CD14-positive monocyte (primary cell): ENCODE measurements around the gene IGF2BP2. TPM values are rescaled to one million over a fixed set of nuclear protein-coding genes. Genes with fewer than 3 reads are reported as not detected.

ENCODE experiments used
- DNase-seq, 3 donors: peaks; one replicate each; pipeline ENCODE4 v3.0.0-alpha.2; 2011 to 2022
- H2AFZ ChIP-seq: 2 replicates; pipeline ENCODE4 v1.6.0; 2012; ENCODE audit warnings: mild to moderate bottlenecking, low read depth, low read length, inconsistent platforms; ENCODE audit not compliant: insufficient read depth, poor library complexity, severe bottlenecking
- H3K27ac ChIP-seq, 2 donors: 1 replicate in 1 of 2; 2 replicates in 1 of 2; pipeline ENCODE4 v1.5.1; 2012 to 2013; ENCODE audit warnings: low read length in 2 of 2, control low read depth in 1 of 2, inconsistent platforms in 1 of 2, low read depth in 1 of 2, mild to moderate bottlenecking in 1 of 2
- H3K27me3 ChIP-seq, 2 donors: one replicate each; pipeline versions ENCODE4 v1.6.0 to v1.6.1; 2011 to 2013; ENCODE audit warnings: low read length in 2 of 2; ENCODE audit not compliant: control insufficient read depth in 2 of 2, insufficient read depth in 2 of 2
- H3K36me3 ChIP-seq, 2 donors: replicated peaks in 1 of 2; 1 replicate in 1 of 2; 2 replicates in 1 of 2; pipeline versions ENCODE4 v1.5.1 to v1.6.1; 2012 to 2013; ENCODE audit warnings: low read length in 2 of 2, control low read depth in 1 of 2, inconsistent platforms in 1 of 2, mild to moderate bottlenecking in 1 of 2; ENCODE audit not compliant: insufficient read depth in 2 of 2, control insufficient read depth in 1 of 2
- H3K4me1 ChIP-seq, 2 donors: 1 replicate in 1 of 2; 2 replicates in 1 of 2; pipeline versions ENCODE4 v1.5.1 to v1.6.1; 2012 to 2013; ENCODE audit warnings: low read length in 2 of 2, control low read depth in 1 of 2, inconsistent platforms in 1 of 2, mild to moderate bottlenecking in 1 of 2, moderate library complexity in 1 of 2; ENCODE audit not compliant: insufficient read depth in 2 of 2, control insufficient read depth in 1 of 2
- H3K4me2 ChIP-seq: replicated peaks from 2 replicates; pipeline ENCODE3; 2012; ENCODE audit warnings: low read length, moderate library complexity, mild to moderate bottlenecking; ENCODE audit not compliant: poor library complexity, severe bottlenecking; ENCODE audit errors: extremely low read depth
- H3K4me3 ChIP-seq, 3 experiments: fragments of 200-600 bp in 1 of 3; sonication (generic) in 1 of 3; replicated peaks in 1 of 3; 1 replicate in 2 of 3; 2 replicates in 1 of 3; pipeline ENCODE4 v1.5.1; 2011 to 2013; ENCODE audit warnings: low read length in 3 of 3, mild to moderate bottlenecking in 3 of 3, control low read depth in 2 of 3, low read depth in 2 of 3, inconsistent platforms in 1 of 3, moderate library complexity in 1 of 3
- H3K79me2 ChIP-seq: 2 replicates; pipeline ENCODE4 v1.6.0; 2012; ENCODE audit warnings: mild to moderate bottlenecking, control low read depth, inconsistent platforms, low read length, moderate library complexity; ENCODE audit not compliant: insufficient read depth
- H3K9ac ChIP-seq: 2 replicates; pipeline ENCODE4 v1.6.0; 2017; ENCODE audit warnings: low read length, mild to moderate bottlenecking; ENCODE audit not compliant: insufficient read depth, poor library complexity, severe bottlenecking
- H3K9me3 ChIP-seq, 2 donors: replicated peaks in 1 of 2; 1 replicate in 1 of 2; 2 replicates in 1 of 2; pipeline versions ENCODE4 v1.5.1 to v1.6.1; 2012 to 2013; ENCODE audit warnings: low read length in 2 of 2, control low read depth in 1 of 2; ENCODE audit not compliant: control insufficient read depth in 1 of 2, insufficient read depth in 1 of 2
- H4K20me1 ChIP-seq: 2 replicates; pipeline ENCODE4 v1.6.0; 2012; ENCODE audit warnings: mild to moderate bottlenecking, low read length, control low read depth, moderate library complexity; ENCODE audit not compliant: insufficient read depth
- H3K27ac Mint-ChIP-seq, 7 donors: one replicate each; pipeline ENCODE4 v1.8.0; 2020; ENCODE audit warnings: mild to moderate bottlenecking in 7 of 7, mixed read lengths in 7 of 7, moderate library complexity in 6 of 7, inconsistent platforms in 2 of 7
- H3K27me3 Mint-ChIP-seq, 3 donors: one replicate each; pipeline ENCODE4 v1.8.0; 2021 to 2022; ENCODE audit warnings: low read depth in 3 of 3, mild to moderate bottlenecking in 3 of 3, mixed read lengths in 3 of 3, moderate library complexity in 3 of 3, inconsistent platforms in 1 of 3
- H3K36me3 Mint-ChIP-seq, 2 donors: one replicate each; pipeline ENCODE4 v1.8.0; 2020; ENCODE audit warnings: mixed read lengths in 2 of 2, inconsistent platforms in 1 of 2, mild to moderate bottlenecking in 1 of 2
- H3K4me1 Mint-ChIP-seq: one replicate; pipeline ENCODE4 v1.8.0; 2020; ENCODE audit warnings: mild to moderate bottlenecking, mixed read lengths
- H3K4me3 Mint-ChIP-seq, 2 donors: one replicate each; pipeline ENCODE4 v1.8.0; 2020; ENCODE audit warnings: mild to moderate bottlenecking in 2 of 2, mixed read lengths in 2 of 2, moderate library complexity in 1 of 2
- H3K9me3 Mint-ChIP-seq, 7 donors: one replicate each; pipeline ENCODE4 v1.8.0; 2020 to 2022; ENCODE audit warnings: mixed read lengths in 7 of 7, mild to moderate bottlenecking in 6 of 7, moderate library complexity in 6 of 7, inconsistent platforms in 2 of 7
- CTCF ChIP-seq: fragments of 200-600 bp; IDR thresholded peaks from one replicate; pipeline ENCODE4 v1.8.0; 2022; ENCODE audit warnings: antibody characterized with exemption, mild to moderate bottlenecking
- WGBS: methylation state at CpG from one replicate; pipeline ENCODE4 v1.1.5; 2013; ENCODE audit warnings: missing lambda C conversion rate; ENCODE audit not compliant: insufficient coverage; 5-methylcytosine and 5-hydroxymethylcytosine counted together
- intact Hi-C, 2 donors: fragments of 100-400 bp; cut with micrococcal nuclease; formaldehyde crosslinking; loops; one replicate each; pipeline versions ENCODE4 v1.15.0 to v1.15.1; 2023
- polyA plus RNA-seq, 3 donors: library from polyadenylated mRNA; depleted of rRNA in 1 of 3; unstranded in 2 of 3; stranded (reverse) in 1 of 3; fragments of 300-500 nt in 2 of 3; fragments of >200 nt in 1 of 3; fragmentation: Illumina TruSeq in 2 of 3; gene quantifications; 1 replicate in 2 of 3; 2 replicates in 1 of 3; pipeline ENCODE4 v1.2.3, GENCODE V29; 2012 to 2021

Gene IGF2BP2
- polyA plus RNA-seq, 3 donors: 0.78 to 2.8 (median 1.00) TPM

- no peaks in the 10 kb centered on the region for H3K4me1 Mint-ChIP-seq
- no peak for TF ChIP-seq CTCF
- Histone ChIP-seq H3K27me3 (no peaks in the 10 kb centered on the region), H3K36me3 (peaks cover 80 to 98% of the 10 kb centered on the region in 2 donors), H3K4me2 (no peak overlapping the region), H3K4me3 (no peak overlapping the region), H3K79me2 (no peaks in the 10 kb centered on the region), H2AFZ (no peak overlapping the region), H3K27ac (no peak overlapping the region), H3K9me3 (no peaks in the 10 kb centered on the region), H3K9ac (no peak overlapping the region), H3K4me1 (no peaks in the 10 kb centered on the region), H4K20me1 (no peaks in the 10 kb centered on the region)
- no peak overlapping the region for H3K27ac Mint-ChIP-seq
- intact Hi-C loops: no loop called here
- H3K36me3 Mint-ChIP-seq: peaks cover 74 to 95% of the 10 kb centered on the region in 2 donors
- no peak for DNase-seq
- no peaks in the 10 kb centered on the region for H3K9me3 Mint-ChIP-seq
- H3K4me3 Mint-ChIP-seq: no peak overlapping the region
- no peaks in the 10 kb centered on the region for H3K27me3 Mint-ChIP-seq
These were observed 219.3 kb downstream of the IGF2BP2 start for GRCh38 chr3:185605566-185605965.

- peak overlapping the region; percentile 76 to 96 (median 90) for H3K27ac Mint-ChIP-seq
- intact Hi-C loops: no loop called here
- peak overlapping the region; percentile 57 to 68 for H3K4me3 Mint-ChIP-seq
- Histone ChIP-seq H3K79me2 (peaks cover 26% of the 10 kb centered on the region), H3K27ac (peak overlapping the region; percentile 69 to 75), H3K4me2 (peak overlapping the region; percentile 44), H3K4me1 (peaks cover 27 to 33% of the 10 kb centered on the region in 2 donors), H3K36me3 (peaks cover 16 to 55% of the 10 kb centered on the region in 2 donors), H3K9me3 (no peaks in the 10 kb centered on the region), H3K4me3 (peak overlapping the region in 2 of 3 experiments; percentile 12 to 46), H3K27me3 (no peaks in the 10 kb centered on the region), H3K9ac (peak overlapping the region; percentile 16), H4K20me1 (no peaks in the 10 kb centered on the region), H2AFZ (no peak overlapping the region)
- no peak for TF ChIP-seq CTCF
- no CpG with 5 or more reads among the region's 4 CpGs for WGBS
- DNase-seq: peak; percentile 56 to 81 (median 77)
- H3K9me3 Mint-ChIP-seq: no peaks in the 10 kb centered on the region
- peaks cover 33% of the 10 kb centered on the region for H3K4me1 Mint-ChIP-seq
- H3K36me3 Mint-ChIP-seq: peaks cover 26 to 52% of the 10 kb centered on the region in 2 donors
- H3K27me3 Mint-ChIP-seq: no peaks in the 10 kb centered on the region
These were observed 229.3 kb downstream of the IGF2BP2 start for GRCh38 chr3:185595526-185595925.
